K562 (cell line): ENCODE measurements around the gene CHST12. TPM values are rescaled to one million over a fixed set of nuclear protein-coding genes. Genes with fewer than 3 reads are reported as not detected.

Source experiments
- ATAC-seq: fragments of 200-7000 bp; cut with Tn5 transposase; 3 replicates; pipeline ENCODE4 v1.9.1; 2020; ENCODE audit warnings: moderate library complexity
- BruUV-seq: library from RNA; stranded (reverse); fragments of 400-500 nt; replicated peaks from 2 replicates; lab custom pipeline; 2021; lab: Mats Ljungman, UMichigan
- CTCF ChIA-PET: fragments of 300-600 bp; formaldehyde crosslinking; extraction: SDS; loops from one replicate; lab custom pipeline; 2021; ENCODE audit warnings: low intra/inter-chr PET ratio; lab: Yijun Ruan, JAX
- POLR2A ChIA-PET: fragments of 300-600, 350-650 bp; sonication (Branson Sonifier 250); formaldehyde crosslinking; extraction: SDS; loops from one replicate; lab custom pipeline; 2021; ENCODE audit warnings: antibody characterized with exemption, inconsistent platforms; lab: Yijun Ruan, JAX
- DNase-seq, 4 experiments: peaks; one replicate each; pipeline versions ENCODE4 v3.0.0 to v3.0.0-alpha.2; 2011 to 2018; ENCODE audit warnings: low spot score in 3 of 4, mixed read lengths in 3 of 4; ENCODE audit errors: extremely low read depth in 1 of 4
- FAIRE-seq: peaks from 2 replicates; lab custom pipeline; 2011; peaks lifted over from hg19 to GRCh38; lab: Jason Lieb, UNC
- H2AFZ ChIP-seq: 2 replicates; pipeline ENCODE4 v1.6.0; 2011; ENCODE audit warnings: low read depth, low read length, control low read depth, inconsistent platforms
- H3K27ac ChIP-seq: fragments of 200-600 bp; 3 replicates; pipeline ENCODE4 v1.8.0; 2011; ENCODE audit warnings: low read depth, mild to moderate bottlenecking, control low read depth, inconsistent platforms, low read length, moderate library complexity, mixed read lengths; ENCODE audit errors: extremely low read depth
- H3K27me3 ChIP-seq, 2 experiments: fragments of 300-600 bp in 1 of 2; 2 replicates in 1 of 2; 3 replicates in 1 of 2; pipeline versions ENCODE4 v1.6.0 to v1.8.0; 2011; ENCODE audit warnings: inconsistent platforms in 2 of 2, low read length in 2 of 2, mild to moderate bottlenecking in 1 of 2, mixed read lengths in 1 of 2, moderate library complexity in 1 of 2; ENCODE audit not compliant: control insufficient read depth in 2 of 2, insufficient read depth in 2 of 2
- H3K36me3 ChIP-seq: fragments of 300-600 bp; 3 replicates; pipeline ENCODE4 v1.8.0; 2011; ENCODE audit warnings: mild to moderate bottlenecking, low read length, inconsistent platforms; ENCODE audit not compliant: control insufficient read depth, insufficient read depth
- H3K4me1 ChIP-seq, 2 experiments: fragments of 200-600 bp in 1 of 2; replicated peaks in 1 of 2; 2 replicates in 1 of 2; 3 replicates in 1 of 2; pipeline versions ENCODE4 v1.5.1 to v1.8.0; 2011; ENCODE audit warnings: inconsistent platforms in 2 of 2, low read length in 2 of 2, mild to moderate bottlenecking in 1 of 2, mixed read lengths in 1 of 2, moderate library complexity in 1 of 2; ENCODE audit not compliant: control insufficient read depth in 2 of 2, insufficient read depth in 2 of 2
- H3K4me2 ChIP-seq: 2 replicates; pipeline ENCODE4 v1.6.1; 2011; ENCODE audit warnings: low read length, control low read depth, inconsistent platforms, mixed read lengths; ENCODE audit not compliant: insufficient read depth
- H3K4me3 ChIP-seq: fragments of 200-600 bp; sonication (generic), shearing (Covaris generic); 2 replicates; pipeline ENCODE4 v1.5.1; 2016; ENCODE audit warnings: control low read depth, inconsistent platforms
- H3K79me2 ChIP-seq: fragments of 200-600 bp; 3 replicates; pipeline ENCODE4 v1.8.0; 2011; ENCODE audit warnings: low read length, inconsistent platforms; ENCODE audit not compliant: control insufficient read depth, insufficient read depth
- H3K9ac ChIP-seq, 2 experiments: 2 replicates each; pipeline versions ENCODE4 v1.6.0 to v1.6.1; 2011; ENCODE audit warnings: low read depth in 2 of 2, low read length in 2 of 2, control low read depth in 1 of 2, inconsistent platforms in 1 of 2, mild to moderate bottlenecking in 1 of 2, mixed read lengths in 1 of 2; ENCODE audit not compliant: insufficient read depth in 1 of 2
- H3K9me1 ChIP-seq: one replicate; pipeline ENCODE4 v1.6.0; 2011; ENCODE audit warnings: inconsistent platforms, mild to moderate bottlenecking, low read length, moderate library complexity; ENCODE audit not compliant: control insufficient read depth, insufficient read depth
- H3K9me3 ChIP-seq: replicated peaks from 2 replicates; pipeline ENCODE4 v1.5.1; 2011; ENCODE audit warnings: low read depth, low read length, inconsistent platforms; ENCODE audit not compliant: control insufficient read depth, insufficient read depth
- H4K20me1 ChIP-seq: replicated peaks from 2 replicates; pipeline ENCODE4 v1.6.1; 2011; ENCODE audit warnings: low read length, inconsistent platforms, mixed read lengths; ENCODE audit not compliant: control insufficient read depth, insufficient read depth
- ARID2 ChIP-seq: fragments of 450-650 bp; IDR thresholded peaks from 2 replicates; pipeline ENCODE4 v1.6.1; 2017; ENCODE audit warnings: antibody characterized with exemption, mild to moderate bottlenecking
- CHCHD3 ChIP-seq: fragments of 250-450 bp; sonication (Bioruptor Pico); IDR thresholded peaks from 2 replicates; pipeline ENCODE4 v2.1.2; 2022; ENCODE audit warnings: mild to moderate bottlenecking
- HDAC1 ChIP-seq, 2 experiments: fragments of 450-650 bp; IDR thresholded peaks; 2 replicates each; pipeline ENCODE4 v1.6.1; 2016 to 2017; ENCODE audit warnings: inconsistent platforms in 1 of 2, mild to moderate bottlenecking in 1 of 2, moderate library complexity in 1 of 2
- KLF13 ChIP-seq: fragments of 450-650 bp; IDR thresholded peaks from 2 replicates; pipeline ENCODE4 v1.6.1; 2016; ENCODE audit warnings: missing genetic modification characterization, low read depth, mild to moderate bottlenecking, missing compliant biosample characterization, moderate library complexity, borderline replicate concordance
- SIRT6 ChIP-seq: IDR thresholded peaks from one replicate; pipeline ENCODE4 v1.6.1; 2012; ENCODE audit warnings: low read depth, mild to moderate bottlenecking, control low read depth, inconsistent platforms, low read length, moderate library complexity
- SIX5 ChIP-seq, 2 experiments: IDR thresholded peaks; 2 replicates each; pipeline ENCODE4 v1.6.1; 2011; ENCODE audit warnings: low read length in 2 of 2, borderline replicate concordance in 1 of 2, low read depth in 1 of 2, mild to moderate bottlenecking in 1 of 2, moderate library complexity in 1 of 2; ENCODE audit not compliant: insufficient read depth in 1 of 2
- SRF ChIP-seq, 2 experiments: fragments of 250-450, 450-650 bp in 1 of 2; sonication (Bioruptor Pico) in 1 of 2; sonication (generic) in 1 of 2; formaldehyde crosslinking; IDR thresholded peaks; 2 replicates each; pipeline versions ENCODE4 v1.5.0 to v1.5.1; 2020 to 2022; ENCODE audit warnings: mild to moderate bottlenecking in 1 of 2, missing genetic modification reagents in 1 of 2
- ZNF217 ChIP-seq: sonication (generic); formaldehyde crosslinking; IDR thresholded peaks from 2 replicates; pipeline ENCODE4 v1.8.0; 2022; ENCODE audit warnings: mild to moderate bottlenecking, missing genetic modification reagents
- ZNF561 ChIP-seq: fragments of 450-650 bp; formaldehyde crosslinking; conservative IDR thresholded peaks from 2 replicates; pipeline ENCODE4 v1.4.0; 2020; ENCODE audit warnings: mild to moderate bottlenecking, moderate library complexity
- ZNF75A ChIP-seq: fragments of 450-650 bp; formaldehyde crosslinking; IDR thresholded peaks from 2 replicates; pipeline ENCODE4 v1.4.0; 2020; ENCODE audit warnings: mild to moderate bottlenecking
- WGBS: fragments of 100-300 bp; shearing (Covaris generic); methylation state at CpG from one replicate; pipeline ENCODE4 v1.1.6; 2016; ENCODE audit warnings: low coverage, mixed read lengths; ENCODE audit not compliant: insufficient coverage; ENCODE audit errors: missing lambda C conversion rate; 5-methylcytosine and 5-hydroxymethylcytosine counted together
- in situ Hi-C: fragments of 300-500 bp; cut with MboI; formaldehyde crosslinking; loops from 4 replicates; pipeline ENCODE4 v1.15.0; 2018; ENCODE audit warnings: inconsistent platforms, mixed read lengths
- intact Hi-C: fragments of 100-400 bp; cut with micrococcal nuclease; formaldehyde crosslinking; loops from 2 replicates; pipeline ENCODE4 v1.14.2; 2022
- polyA plus RNA-seq, 8 experiments: library from polyadenylated mRNA; depleted of rRNA in 4 of 8; stranded (reverse) in 5 of 8; unstranded in 3 of 8; fragments of >200 nt; fragmentation: Nextera tagmentation in 2 of 8; fragmentation: Illumina TruSeq in 1 of 8; extraction: Ambion mirVana in 2 of 8; extraction: Trizol in 1 of 8; gene quantifications; 2 replicates each; pipeline versions ENCODE4 v1.2.1 to v1.2.3, GENCODE V29; 2011 to 2014; ENCODE audit warnings: inconsistent platforms in 1 of 8, missing spikeins in 1 of 8
- total RNA-seq, 7 experiments: library from RNA; depleted of rRNA in 6 of 7; stranded (reverse); fragments of >200 nt in 6 of 7; fragmentation: Illumina TruSeq in 2 of 7; extraction: Trizol in 2 of 7; gene quantifications; 2 replicates each; pipeline versions ENCODE4 v1.2.1 to v1.2.3, GENCODE V29; 2011 to 2021; ENCODE audit warnings: low replicate concordance in 1 of 7
- TF ChIP-seq, protein P1 (sequence below), 2 experiments: fragments of 450-650 bp; conservative IDR thresholded peaks; 2 replicates each; pipeline ENCODE4 v1.6.1; 2017; ENCODE audit warnings: mild to moderate bottlenecking in 2 of 2, moderate library complexity in 2 of 2
- TF ChIP-seq, protein P2 (sequence below): sonication (generic); formaldehyde crosslinking; IDR thresholded peaks from 2 replicates; pipeline ENCODE4 v1.4.0; 2020; ENCODE audit warnings: mild to moderate bottlenecking, missing genetic modification reagents

The CHST12 gene
- total and polyA plus RNA-seq, 9 of the 15 experiments (the other 6 are each of a cell fraction or from before 2014, with no cell fraction given), result 0.18 to 19.8 (median 3.6) TPM

DNA sequence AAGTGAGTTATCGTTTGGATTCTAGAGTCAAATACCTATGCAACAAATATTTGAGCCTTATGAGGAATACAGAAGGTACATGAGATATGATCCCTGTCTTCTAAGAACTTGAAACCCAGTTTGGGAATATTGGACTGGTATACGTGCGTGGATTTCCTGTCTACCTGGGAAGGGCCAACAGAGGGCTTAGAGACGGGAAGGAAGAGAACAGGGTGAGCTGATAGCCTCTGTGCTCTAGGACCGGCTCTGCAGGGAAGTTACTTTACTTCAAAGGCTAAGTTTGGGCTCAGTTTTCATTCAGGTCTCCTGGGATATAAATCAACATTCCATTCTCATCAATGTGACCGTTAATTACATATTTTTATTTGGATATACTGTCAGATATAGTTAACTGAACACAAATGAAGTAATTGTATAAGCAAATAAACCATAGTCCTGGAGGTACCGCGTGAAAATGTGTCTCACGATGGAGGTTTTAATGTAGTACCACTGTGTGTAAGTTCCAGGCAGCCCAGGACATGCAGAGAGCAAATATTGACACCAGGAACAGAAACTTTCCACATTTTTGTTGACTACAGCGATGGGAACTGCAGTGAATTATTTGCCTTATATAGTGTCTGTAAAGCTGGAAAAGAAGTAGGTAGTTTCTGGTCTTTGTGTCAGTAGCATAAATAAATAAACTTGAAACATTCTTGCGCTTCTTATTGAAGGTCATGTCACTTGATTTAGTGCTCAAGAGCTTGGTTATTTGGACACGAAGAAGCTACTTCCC lies 8.6 kb downstream of the CHST12 start:
- no peaks in the 10 kb centered on the region for H3K9me1 ChIP-seq
- H3K79me2 ChIP-seq, result peaks cover 19% of the 10 kb centered on the region; the same call in 1 of the 3 replicates
- no peaks in the 10 kb centered on the region for H3K27me3 ChIP-seq
- in situ Hi-C loops, result no loop called here
- CTCF ChIA-PET, result interaction anchor here (1.2 kb wide), 1 partner anchor 29 kb away, joined by 3 read pairs; no protein-coding TSS in a partner anchor
- no peak overlapping the region for H2AFZ ChIP-seq
- H3K27ac ChIP-seq, result no peak overlapping the region
- POLR2A ChIA-PET, result interaction anchor here (0.6 to 2.5 kb wide), 6 partner anchors 9 to 415 kb away, joined by 3 to 8 read pairs (median 6); partner anchors contain the start of gene CHST12
- 60% methylated on average over 12 of the region's 12 CpGs for WGBS
- intact Hi-C loops, result no loop called here
- no peak for ATAC-seq
- no peak for DNase-seq
- no peaks in the 10 kb centered on the region for H3K36me3 ChIP-seq
- peaks cover 34 to 35% of the 10 kb centered on the region in 2 experiments for H3K4me1 ChIP-seq
- TF ChIP-seq, protein P1, sequence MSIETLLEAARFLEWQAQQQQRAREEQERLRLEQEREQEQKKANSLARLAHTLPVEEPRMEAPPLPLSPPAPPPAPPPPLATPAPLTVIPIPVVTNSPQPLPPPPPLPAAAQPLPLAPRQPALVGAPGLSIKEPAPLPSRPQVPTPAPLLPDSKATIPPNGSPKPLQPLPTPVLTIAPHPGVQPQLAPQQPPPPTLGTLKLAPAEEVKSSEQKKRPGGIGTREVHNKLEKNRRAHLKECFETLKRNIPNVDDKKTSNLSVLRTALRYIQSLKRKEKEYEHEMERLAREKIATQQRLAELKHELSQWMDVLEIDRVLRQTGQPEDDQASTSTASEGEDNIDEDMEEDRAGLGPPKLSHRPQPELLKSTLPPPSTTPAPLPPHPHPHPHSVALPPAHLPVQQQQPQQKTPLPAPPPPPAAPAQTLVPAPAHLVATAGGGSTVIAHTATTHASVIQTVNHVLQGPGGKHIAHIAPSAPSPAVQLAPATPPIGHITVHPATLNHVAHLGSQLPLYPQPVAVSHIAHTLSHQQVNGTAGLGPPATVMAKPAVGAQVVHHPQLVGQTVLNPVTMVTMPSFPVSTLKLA (conservative IDR thresholded peaks at IDR 0.05), result no peak
- no peak for TF ChIP-seq HDAC1 (IDR thresholded peaks at IDR 0.05)
- no peak for TF ChIP-seq ZNF217 (CRISPR knock-in tag)
- TF ChIP-seq CHCHD3, result no peak
- TF ChIP-seq ZNF75A (CRISPR knock-in tag), result no peak
- TF ChIP-seq, protein P2, sequence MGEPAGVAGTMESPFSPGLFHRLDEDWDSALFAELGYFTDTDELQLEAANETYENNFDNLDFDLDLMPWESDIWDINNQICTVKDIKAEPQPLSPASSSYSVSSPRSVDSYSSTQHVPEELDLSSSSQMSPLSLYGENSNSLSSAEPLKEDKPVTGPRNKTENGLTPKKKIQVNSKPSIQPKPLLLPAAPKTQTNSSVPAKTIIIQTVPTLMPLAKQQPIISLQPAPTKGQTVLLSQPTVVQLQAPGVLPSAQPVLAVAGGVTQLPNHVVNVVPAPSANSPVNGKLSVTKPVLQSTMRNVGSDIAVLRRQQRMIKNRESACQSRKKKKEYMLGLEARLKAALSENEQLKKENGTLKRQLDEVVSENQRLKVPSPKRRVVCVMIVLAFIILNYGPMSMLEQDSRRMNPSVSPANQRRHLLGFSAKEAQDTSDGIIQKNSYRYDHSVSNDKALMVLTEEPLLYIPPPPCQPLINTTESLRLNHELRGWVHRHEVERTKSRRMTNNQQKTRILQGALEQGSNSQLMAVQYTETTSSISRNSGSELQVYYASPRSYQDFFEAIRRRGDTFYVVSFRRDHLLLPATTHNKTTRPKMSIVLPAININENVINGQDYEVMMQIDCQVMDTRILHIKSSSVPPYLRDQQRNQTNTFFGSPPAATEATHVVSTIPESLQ (CRISPR knock-in tag), result no peak
- TF ChIP-seq ARID2, result no peak
- TF ChIP-seq SIX5 (IDR thresholded peaks at IDR 0.05; ENCODE audit: borderline replicate concordance in 1 of 2, insufficient read depth in 1 of 2, low read depth in 1 of 2, low read length in 2 of 2), result no peak
- TF ChIP-seq SIRT6, result no peak
- TF ChIP-seq SRF (CRISPR knock-in tag; IDR thresholded peaks at IDR 0.05), result no peak
- no peak for TF ChIP-seq ZNF561 (CRISPR knock-in tag)
- TF ChIP-seq KLF13 (tag), result no peak
- no peak overlapping the region for H3K4me2 ChIP-seq
- no peaks in the 10 kb centered on the region; the same call in 1 of the 2 replicates for H4K20me1 ChIP-seq
- H3K9me3 ChIP-seq, result no peaks in the 10 kb centered on the region
- no peak overlapping the region for H3K9ac ChIP-seq
- FAIRE-seq, result no peak
- no TSS peak for BruUV-seq
- H3K4me3 ChIP-seq, result no peak overlapping the region
